GM18519 (cell line): ENCODE data around the gene NDUFV1.

Experiments used
- ATAC-seq: cut with Tn5 transposase; IDR thresholded peaks from one replicate; pipeline ENCODE4 v1.9.1; 2021; ENCODE audit warnings: mild to moderate bottlenecking, moderate library complexity; ENCODE audit not compliant: unreplicated experiment, low FRiP score

NDUFV1 gene

GRCh38 chr11:67638535-67639437, 32.0 kb downstream of the NDUFV1 start:
- no peak for ATAC-seq

DNA sequence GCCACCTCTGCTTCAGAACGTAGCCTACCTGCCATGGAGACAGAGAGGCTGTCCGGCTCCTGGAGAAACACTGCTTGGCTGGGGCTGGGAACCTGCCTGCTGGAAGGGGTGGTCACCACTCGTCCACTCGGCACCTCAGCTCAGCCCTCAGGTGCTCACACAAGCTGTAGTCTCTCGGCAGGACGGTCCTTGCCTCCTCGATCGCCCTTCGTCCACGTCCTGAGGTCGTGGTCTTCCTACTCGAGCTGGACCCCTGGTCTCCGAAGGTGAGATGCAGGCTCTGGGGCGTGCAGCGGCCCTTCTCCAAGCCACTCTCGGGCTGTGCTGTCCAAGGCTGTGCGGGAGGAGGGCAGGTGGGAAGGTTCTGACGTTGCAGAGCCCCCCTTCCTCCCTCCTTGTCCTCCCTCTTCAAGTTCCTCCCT, 32.7 kb downstream of the NDUFV1 start, which contains the start of gene TBX10:
Gene TBX10, minus strand, starts transcription at position 326 of the 422 bp plus-strand sequence. Its CDS starts 291 bp downstream, at position 35.
- ATAC-seq, result no peak

DNA sequence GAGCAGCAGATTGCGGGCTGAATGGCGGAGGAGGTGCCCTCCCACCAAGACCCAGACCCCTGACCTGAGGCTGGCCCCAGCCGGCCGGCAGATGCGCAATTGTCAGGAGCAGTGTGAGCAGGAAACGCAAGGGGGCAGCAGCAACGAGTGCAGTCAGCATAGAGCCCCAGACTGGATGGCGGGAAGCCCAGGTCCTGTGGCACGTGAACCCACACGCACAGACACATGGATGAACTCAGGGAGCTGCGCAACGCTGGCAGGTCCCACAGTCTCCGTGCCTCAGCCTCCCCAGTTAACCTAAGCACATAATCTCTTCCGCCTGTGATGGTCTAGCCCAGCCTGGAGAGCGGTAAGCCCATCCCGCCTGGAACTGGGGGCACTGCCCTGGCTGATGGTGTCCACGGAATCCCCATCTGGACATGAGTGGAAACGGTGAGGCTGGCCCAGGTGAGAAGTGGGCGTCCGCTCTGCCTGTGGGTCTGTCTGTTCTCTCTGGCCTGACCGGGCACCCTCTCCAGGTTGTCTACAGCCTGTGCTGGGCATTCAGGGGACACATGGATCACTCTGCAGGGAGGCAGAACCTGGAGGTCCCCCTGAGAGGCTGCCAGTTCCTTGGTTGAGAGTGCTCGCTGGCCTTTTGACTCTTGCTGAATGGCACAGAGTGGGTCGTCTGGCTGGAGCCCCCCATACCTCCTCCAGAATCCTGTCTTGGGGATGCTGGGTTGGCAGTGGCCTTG, 33.5 kb downstream of the NDUFV1 start:
- no peak for ATAC-seq

GRCh38 chr11:67640758-67641337, 34.1 kb downstream of the NDUFV1 start:
- no peak for ATAC-seq

DNA sequence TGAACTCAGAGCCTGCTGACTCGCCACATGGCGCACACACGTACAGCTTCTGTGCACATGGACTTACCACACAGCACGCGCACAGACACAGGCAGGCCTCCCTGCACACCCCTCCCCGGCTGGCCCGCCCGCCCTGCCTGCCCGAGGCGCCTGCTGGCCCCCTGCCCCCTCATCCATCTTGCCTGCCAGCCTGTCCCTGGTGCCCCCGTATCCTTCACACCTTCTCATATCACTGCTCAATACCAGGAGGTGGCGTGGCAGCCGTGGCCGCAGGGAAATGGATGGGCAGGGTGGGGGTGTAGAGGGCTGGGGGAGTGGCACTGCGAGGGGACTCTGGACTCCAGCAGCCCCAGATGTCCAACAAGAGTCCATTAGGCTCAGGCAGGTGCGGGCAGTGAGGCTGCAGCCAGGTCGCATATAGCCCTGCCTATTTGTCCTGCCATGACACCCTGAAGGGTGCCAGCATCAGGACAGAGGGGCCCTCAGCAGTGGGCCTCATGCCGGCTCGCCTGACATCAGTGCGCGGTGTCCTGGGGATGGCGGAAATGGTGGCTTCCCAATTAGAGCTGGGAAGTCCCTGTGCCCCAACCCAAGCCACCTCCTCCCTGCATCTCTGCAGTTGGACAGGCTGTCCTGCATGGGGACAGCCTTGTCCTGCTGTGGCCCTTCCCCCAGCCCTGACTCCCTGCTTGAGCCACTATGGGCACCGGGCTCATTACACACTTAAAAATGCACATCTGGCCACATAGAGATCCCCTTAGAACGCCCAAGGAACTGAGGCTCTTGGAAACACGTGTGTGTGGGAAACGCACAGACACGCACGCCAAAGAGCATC, 34.8 kb downstream of the NDUFV1 start:
- ATAC-seq, result no peak

GRCh38 chr11:67642173-67643120, 35.7 kb downstream of the NDUFV1 start:
- ATAC-seq, result no peak

GRCh38 chr11:67644042-67644441, 37.3 kb downstream of the NDUFV1 start:
- no peak for ATAC-seq

DNA sequence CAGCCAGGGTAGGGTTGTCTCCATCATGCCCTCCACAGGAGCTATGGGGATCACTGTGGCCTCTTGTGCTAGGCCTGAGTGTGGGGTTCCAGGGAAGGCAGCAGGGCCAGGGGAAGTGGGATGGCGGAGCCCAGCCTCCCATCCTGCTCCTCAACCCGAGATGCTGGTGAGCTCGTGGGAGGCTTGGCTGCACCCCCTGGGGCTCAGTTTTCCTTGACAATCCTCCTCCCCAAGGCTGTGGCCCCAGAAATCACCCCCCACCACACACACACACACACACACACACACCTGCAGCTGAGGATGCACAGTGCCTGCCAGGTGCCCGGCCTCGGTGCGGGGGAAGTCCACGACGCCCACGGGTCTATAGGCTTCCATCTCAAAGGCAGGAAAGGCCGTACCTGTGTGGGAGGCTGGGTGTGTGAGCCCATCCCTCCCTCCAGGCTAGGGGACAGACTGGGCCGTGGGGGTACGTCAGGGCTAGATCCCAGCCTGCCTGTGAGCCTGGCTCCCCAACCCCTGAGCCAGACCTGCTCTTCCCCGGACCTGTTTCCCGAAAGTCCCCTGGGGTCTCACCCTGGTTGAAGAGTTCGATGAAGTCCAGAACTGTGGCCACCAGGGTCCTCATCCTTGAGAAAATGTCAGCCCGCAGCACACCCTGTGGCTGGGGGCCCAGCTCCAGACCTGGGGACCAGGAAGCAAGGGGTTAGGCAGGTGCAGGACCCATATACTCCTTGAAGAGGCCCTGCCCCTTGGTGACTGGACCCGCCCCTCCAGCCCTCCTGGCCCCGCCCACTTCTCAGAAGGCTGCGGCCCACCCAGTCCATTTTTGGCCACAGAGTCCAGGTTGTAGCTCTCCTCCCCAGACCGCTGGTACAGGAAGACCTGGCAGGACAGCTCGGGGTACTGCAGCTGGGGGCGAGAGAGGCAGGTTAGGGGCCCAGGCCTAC, 38.0 kb downstream of the NDUFV1 start:
- ATAC-seq, result no peak

DNA sequence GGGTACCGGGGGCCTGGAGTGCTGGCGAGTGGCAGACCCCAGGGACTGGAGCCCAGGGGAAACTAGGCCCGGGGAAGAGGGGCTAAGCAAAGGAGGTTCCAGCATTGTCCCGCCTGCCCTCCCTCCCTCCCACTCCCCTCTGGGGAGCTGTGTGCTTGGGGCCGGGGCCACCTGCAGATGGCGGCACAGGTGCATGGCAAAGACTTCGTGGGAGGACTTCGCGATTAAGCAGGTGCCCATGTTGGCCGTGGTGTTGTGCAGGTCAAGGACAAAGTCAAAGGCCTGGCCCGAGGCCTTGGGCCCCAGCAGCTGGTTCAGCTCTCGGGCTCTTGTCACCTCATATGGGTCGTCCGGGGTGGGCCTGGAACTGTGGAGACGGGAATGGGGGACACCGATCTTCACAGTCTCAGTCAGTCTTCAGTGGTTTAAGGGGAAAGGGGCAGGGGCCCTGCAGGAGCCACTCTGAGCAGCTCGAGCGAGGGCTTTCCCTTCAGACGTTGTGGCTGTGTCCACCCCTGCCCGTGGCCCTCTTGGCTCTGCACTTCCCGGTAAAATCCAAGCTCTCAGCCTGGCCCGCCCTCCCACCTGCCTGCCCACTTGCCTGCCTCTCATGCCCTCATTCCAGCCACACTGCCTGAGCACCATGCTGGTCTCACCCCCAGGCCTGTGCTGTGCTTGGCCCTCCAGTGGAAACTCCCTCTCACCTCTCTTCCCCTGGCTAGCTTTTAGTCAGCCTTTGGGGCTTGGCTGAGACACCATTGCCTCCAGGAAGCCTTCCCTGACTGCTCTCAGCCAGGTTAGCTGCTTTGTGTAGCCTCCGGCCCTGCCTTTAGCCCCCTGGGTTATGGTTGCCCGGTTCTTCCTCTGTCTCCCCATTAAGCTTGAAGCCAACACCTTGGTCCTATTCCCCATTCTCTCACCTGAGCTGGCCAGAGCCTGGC, 39.1 kb downstream of the NDUFV1 start:
- no peak for ATAC-seq

- ATAC-seq, result no peak
These were observed 40.0 kb downstream of the NDUFV1 start for GRCh38 chr11:67646535-67647336.

GRCh38 chr11:67647471-67647870, 40.7 kb downstream of the NDUFV1 start:
- no peak for ATAC-seq

DNA sequence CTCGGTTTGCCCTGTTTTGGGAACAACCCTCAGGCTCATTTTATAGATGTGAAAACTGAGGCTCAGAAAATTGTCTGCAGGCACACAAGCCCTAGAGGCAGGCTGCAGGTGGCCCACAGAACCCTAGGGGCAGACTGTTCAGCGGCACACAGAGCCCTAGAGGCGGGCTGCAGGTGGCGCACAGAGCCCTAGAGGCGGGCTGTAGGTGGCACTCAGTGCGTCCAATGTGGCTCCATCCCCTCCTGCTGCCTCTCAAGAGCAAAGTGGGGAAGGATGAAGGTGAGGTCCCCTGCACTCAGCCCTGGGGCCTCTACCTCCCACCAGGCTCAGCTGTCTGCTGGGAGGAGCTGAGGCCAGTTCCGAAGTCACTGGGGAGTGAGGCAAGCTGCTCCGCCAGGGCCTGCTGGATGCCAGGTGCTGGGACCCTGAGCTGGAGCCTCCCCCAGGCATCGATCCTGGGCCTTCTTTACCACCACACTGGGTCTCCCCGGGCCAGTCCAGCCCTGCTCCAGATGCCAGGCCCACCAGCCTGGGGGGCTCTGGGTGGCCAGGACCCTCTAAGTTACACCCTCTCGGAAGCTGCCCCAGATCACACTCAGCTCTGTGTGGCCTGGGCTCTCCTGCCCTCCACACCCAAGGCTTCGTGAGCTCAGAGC, 41.5 kb downstream of the NDUFV1 start:
- no peak for ATAC-seq

DNA sequence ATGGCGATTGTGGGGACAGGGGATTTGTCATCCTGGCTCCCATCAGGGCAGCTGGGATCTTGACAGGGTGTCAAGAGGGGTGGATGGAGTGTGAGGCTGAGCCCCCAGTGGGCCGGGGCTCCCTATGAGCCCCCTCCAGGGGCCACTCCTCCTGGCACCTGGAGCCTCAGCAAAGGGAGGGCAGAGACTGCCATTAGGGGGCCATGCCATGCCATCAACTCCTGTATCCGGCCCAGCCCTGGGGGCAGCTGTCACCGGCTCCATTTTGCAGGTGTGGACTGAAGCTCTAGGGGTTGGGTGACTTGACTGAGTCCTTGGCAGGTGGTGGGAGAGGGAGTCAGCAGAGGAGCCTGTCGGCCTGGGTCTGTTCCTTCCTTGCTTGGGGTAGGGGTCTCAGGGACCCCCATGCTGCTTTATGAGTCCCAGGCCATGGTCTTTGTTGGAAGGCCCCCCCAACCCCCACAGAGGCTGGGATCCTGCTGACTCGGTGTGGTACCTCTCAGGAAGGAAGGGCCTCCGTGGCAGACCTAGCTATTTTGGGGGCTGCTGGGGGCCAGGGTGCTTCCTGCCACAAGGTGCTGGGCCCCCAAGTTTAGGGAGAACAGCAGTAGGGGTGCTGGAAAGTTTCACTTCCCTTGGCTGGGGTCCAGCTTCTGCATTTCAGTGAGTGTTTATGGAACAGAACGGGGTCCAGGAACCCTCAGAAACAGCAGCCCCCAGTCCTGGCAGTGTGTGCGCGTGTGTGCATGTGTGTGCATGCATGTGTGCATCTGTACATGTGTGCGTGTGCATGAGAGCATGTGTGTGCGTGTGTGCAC, 42.3 kb downstream of the NDUFV1 start:
- ATAC-seq, result no peak

- no peak for ATAC-seq
These were observed 43.1 kb downstream of the NDUFV1 start for GRCh38 chr11:67649634-67650510.
